Activated naive CD4-positive, alpha-beta T cell treated with anti-CD3 and anti-CD28 coated beads for 36 hours (primary cell): ENCODE results near the gene MUC12. TPM values are rescaled to one million over a fixed set of nuclear protein-coding genes. Genes with fewer than 3 reads are reported as not detected.

Experiments
- CTCF ChIA-PET: fragments of 350-600 bp; sonication (Branson Sonifier 250); formaldehyde crosslinking; loops from one replicate; lab custom pipeline; 2021; ENCODE audit warnings: antibody characterized with exemption; lab: Charles Lee
- DNase-seq: peaks from one replicate; pipeline ENCODE4 v3.0.0-alpha.2; 2020
- H3K27ac Mint-ChIP-seq: one replicate; pipeline ENCODE4 v1.8.0; 2021; ENCODE audit warnings: mild to moderate bottlenecking, mixed read lengths
- H3K27me3 Mint-ChIP-seq: one replicate; pipeline ENCODE4 v1.8.0; 2021; ENCODE audit warnings: low read depth, mixed read lengths
- H3K36me3 Mint-ChIP-seq: one replicate; pipeline ENCODE4 v1.8.0; 2021; ENCODE audit warnings: low read depth, mixed read lengths
- H3K4me1 Mint-ChIP-seq: one replicate; pipeline ENCODE4 v1.8.0; 2021; ENCODE audit warnings: low read depth, mixed read lengths
- H3K4me3 Mint-ChIP-seq: one replicate; pipeline ENCODE4 v1.8.0; 2021; ENCODE audit warnings: mild to moderate bottlenecking, moderate library complexity, mixed read lengths
- H3K9me3 Mint-ChIP-seq: one replicate; pipeline ENCODE4 v1.8.0; 2021; ENCODE audit warnings: mixed read lengths
- intact Hi-C: fragments of 100-400 bp; cut with micrococcal nuclease; formaldehyde crosslinking; loops from one replicate; pipeline ENCODE4 v1.15.1; 2023
- total RNA-seq, 2 experiments: library from RNA; stranded (reverse); gene quantifications; one replicate each; pipeline ENCODE4 v1.2.3, GENCODE V29; 2021

MUC12 gene
- total RNA-seq, 2 experiments from 2014 or later, result not detected

DNA sequence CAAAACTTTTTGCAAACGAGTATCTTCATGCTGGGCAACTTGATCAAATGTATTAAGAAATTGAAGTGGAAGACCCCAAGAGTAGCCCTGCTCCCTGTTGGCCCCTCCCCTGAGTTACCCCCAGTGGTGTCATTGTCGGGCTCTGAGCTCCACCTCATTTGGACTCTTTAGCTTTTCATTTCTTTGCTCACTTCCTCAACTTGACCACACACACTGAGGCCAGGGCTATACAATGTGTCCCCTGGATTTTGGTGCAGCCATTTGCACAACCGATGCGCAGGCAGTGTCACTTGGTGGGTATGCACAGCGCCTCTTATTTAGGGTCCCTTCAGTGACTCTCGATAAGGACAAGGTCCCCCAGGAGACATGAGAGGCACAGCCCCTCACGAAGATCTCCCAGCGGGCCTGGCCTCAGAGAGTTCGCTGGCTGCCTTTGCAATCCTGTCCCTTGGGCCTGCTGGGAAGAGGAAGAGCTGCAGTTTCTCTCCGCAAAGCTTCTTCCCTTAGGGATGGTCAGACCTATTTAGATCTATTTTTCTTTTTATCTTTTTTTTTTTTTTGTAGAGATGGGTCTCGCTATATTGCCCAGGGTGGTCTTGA lies 22.5 kb upstream of the MUC12 start:
- H3K4me1 Mint-ChIP-seq, result no peaks in the 10 kb centered on the region
- CTCF ChIA-PET, result no interaction called here
- intact Hi-C loops, result no loop called here
- no peak overlapping the region for H3K27ac Mint-ChIP-seq
- peaks cover 1% of the 10 kb centered on the region for H3K9me3 Mint-ChIP-seq
- H3K36me3 Mint-ChIP-seq, result no peaks in the 10 kb centered on the region
- DNase-seq, result no peak
- H3K4me3 Mint-ChIP-seq, result no peak overlapping the region
- H3K27me3 Mint-ChIP-seq, result peaks cover 21% of the 10 kb centered on the region

DNA sequence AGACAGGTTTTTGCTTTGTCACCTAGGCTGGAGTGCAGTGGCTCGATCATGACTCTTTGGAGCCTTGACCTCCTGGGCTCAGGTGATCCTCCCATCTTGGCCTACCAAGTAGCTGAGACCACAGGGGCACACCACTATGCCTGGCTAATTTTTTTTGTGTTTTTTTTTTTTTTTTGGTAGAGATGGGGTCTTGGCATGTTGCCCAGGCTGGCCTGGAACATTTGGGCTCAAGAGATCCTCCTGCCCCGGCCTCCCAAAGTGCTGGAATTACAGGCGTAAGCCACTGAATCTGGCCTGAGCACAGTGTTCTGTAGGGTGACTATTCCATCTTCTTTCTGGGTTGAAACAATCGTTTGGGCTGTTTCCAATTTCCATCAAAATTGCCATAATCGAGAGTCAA lies 21.6 kb upstream of the MUC12 start:
- DNase-seq, result no peak
- CTCF ChIA-PET, result no interaction called here
- H3K27me3 Mint-ChIP-seq, result peaks cover 21% of the 10 kb centered on the region
- no peaks in the 10 kb centered on the region for H3K36me3 Mint-ChIP-seq
- H3K4me3 Mint-ChIP-seq, result no peak overlapping the region
- intact Hi-C loops, result no loop called here
- peaks cover 1% of the 10 kb centered on the region for H3K9me3 Mint-ChIP-seq
- no peak overlapping the region for H3K27ac Mint-ChIP-seq
- H3K4me1 Mint-ChIP-seq, result no peaks in the 10 kb centered on the region

DNA sequence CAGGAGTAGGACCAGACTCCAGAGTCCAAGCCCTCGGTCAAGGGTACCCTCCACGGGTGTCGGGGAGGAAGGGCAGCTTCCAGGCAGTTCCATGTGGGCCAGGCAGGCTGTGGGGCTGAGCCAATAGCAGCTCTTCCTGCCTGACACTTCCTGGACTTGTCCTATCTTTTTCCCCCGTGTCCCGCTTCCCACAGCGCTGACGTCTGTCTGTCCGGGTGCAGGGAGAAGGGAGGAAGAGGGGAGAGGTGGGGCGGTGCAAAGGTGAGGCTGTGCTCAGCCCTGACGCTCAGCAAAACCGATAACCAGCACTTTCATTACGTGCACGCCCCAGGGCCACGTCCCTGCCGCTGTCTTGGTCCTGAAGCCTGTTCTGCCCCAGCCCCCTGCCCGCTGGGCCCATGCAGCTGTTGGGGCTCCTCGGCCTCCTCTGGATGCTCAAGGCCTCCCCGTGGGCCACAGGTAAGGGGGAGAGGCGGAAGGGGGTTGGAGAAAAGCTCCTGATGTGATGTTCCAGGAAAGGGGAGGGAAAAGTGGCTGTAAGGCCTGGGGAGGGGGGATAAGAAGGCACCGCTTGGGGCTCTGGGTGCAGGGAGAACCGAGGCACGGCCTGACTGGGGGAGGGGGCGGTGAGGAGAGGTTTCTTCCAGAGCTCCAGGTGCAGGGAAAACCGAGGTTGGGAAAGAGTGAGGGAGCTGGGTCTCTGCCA lies 20.0 kb upstream of the MUC12 start, which contains the start of gene MUC3A:
Gene MUC3A, plus strand, starts transcription at position 308 of the 706 bp plus-strand sequence. Its CDS starts 91 bp downstream, at position 399.
- Mint-ChIP-seq H3K4me3 (no peak within 1 kb of the TSS), H3K4me1 (no peaks in the 10 kb centered on the region), H3K36me3 (no peaks in the 10 kb centered on the region), H3K9me3 (no peaks in the 10 kb centered on the region), H3K27ac (no peak within 1 kb of the TSS), H3K27me3 (peaks cover 18% of the 10 kb centered on the region)
- DNase-seq, result no peak
- CTCF ChIA-PET, result interaction anchor here (0.8 kb wide), 1 partner anchor 23 kb away, joined by 3 read pairs; no protein-coding TSS in a partner anchor
- intact Hi-C loops, result no loop called here

DNA sequence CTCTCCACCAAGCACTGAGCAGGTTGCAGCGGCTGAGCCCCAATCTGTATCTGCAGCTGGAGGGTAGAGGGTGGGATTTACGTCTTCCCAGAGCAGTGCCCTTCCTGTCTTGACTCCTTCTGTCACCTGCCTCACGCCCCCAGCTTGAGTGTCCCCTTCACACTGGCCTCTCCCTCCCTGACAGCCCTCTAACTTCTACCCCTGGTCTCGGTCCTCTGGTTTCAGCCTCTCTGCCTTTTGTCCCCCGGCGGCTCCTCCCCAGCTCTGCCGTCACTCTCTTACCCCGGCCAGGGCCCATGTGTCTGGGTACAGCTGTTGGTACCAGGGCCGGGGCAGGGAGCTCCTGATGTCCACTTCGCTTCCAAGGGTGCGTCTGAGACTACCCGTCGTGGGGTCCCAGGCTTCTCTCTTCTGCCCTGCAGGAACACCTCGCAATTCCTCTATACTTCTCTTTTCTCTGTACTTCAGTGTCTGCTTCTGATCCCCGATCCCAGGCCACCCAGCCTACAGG lies 19.4 kb upstream of the MUC12 start:
- Mint-ChIP-seq H3K36me3 (no peaks in the 10 kb centered on the region), H3K4me3 (no peak overlapping the region), H3K27me3 (peaks cover 15% of the 10 kb centered on the region), H3K27ac (no peak overlapping the region), H3K9me3 (no peaks in the 10 kb centered on the region), H3K4me1 (no peaks in the 10 kb centered on the region)
- CTCF ChIA-PET, result interaction anchor here (0.8 kb wide), 1 partner anchor 22 kb away, joined by 3 read pairs; no protein-coding TSS in a partner anchor
- intact Hi-C loops, result no loop called here
- no peak for DNase-seq

DNA sequence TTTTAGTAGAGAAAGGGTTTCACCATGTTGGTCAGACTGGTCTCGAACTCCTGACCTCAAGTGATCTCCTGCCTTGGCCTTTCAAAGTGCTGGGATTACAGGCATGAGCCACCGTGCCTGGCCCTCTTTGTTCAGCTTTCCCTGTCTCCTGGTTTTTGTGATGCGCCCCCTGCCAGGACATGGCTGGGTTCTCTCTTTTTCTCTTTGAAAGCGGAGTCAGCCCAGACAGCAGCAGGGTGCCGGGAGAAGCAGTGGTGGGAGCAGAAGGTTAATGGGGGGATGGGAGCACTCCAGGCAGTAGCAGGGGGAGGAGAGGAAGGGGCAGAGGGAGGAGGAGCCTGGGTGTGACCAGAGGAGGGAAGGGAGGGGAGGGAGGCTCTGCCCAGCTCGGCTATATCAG lies 18.2 kb upstream of the MUC12 start:
- Mint-ChIP-seq H3K9me3 (no peaks in the 10 kb centered on the region), H3K27ac (no peak overlapping the region), H3K4me3 (no peak overlapping the region), H3K27me3 (peaks cover 12% of the 10 kb centered on the region), H3K36me3 (no peaks in the 10 kb centered on the region), H3K4me1 (no peaks in the 10 kb centered on the region)
- no peak for DNase-seq
- intact Hi-C loops, result no loop called here
- CTCF ChIA-PET, result no interaction called here

DNA sequence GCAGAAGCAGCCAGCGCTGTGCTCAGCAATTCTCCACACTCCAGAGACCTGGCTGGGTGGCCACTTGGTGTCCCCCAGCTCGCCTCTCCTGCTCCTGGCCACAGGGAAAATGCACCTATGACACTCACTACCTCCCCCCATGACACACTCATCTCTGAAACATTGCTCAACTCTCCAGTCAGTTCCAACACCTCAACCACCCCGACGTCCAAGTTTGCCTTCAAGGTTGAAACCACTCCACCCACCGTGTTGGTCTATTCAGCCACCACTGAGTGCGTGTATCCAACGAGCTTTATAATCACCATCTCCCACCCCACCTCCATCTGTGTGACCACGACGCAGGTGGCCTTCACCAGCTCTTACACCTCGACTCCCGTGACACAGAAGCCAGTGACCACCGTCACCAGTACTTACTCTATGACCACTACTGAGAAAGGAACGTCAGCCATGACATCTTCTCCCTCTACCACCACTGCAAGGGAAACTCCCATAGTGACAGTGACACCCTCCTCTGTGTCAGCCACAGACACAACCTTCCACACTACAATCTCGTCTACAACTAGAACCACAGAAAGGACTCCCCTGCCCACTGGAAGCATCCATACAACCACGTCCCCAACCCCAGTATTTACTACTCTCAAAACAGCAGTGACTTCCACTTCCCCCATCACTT lies 17.3 kb upstream of the MUC12 start:
- Mint-ChIP-seq H3K4me3 (no peak overlapping the region), H3K4me1 (no peaks in the 10 kb centered on the region), H3K36me3 (no peaks in the 10 kb centered on the region), H3K27ac (no peak overlapping the region), H3K27me3 (peaks cover 12% of the 10 kb centered on the region), H3K9me3 (no peaks in the 10 kb centered on the region)
- CTCF ChIA-PET, result interaction anchor here (0.6 kb wide), 2 partner anchors 40 to 127 kb away, joined by 3 to 9 read pairs; no protein-coding TSS in a partner anchor
- no peak for DNase-seq
- intact Hi-C loops, result no loop called here

DNA sequence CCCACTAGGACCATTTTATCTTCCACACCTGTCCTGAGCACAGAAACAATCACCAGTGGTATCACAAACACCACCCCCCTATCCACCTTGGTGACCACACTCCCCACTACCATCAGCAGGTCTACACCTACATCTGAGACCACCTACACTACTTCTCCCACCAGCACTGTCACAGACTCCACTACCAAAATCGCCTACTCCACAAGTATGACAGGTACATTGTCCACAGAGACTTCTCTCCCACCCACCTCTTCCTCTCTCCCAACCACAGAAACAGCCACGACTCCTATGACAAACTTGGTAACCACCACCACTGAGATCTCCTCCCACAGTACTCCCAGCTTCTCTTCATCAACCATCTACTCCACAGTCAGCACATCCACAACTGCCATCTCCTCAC lies 16.7 kb upstream of the MUC12 start:
- CTCF ChIA-PET, result interaction anchor here (0.6 kb wide), 2 partner anchors 40 to 127 kb away, joined by 3 to 9 read pairs; no protein-coding TSS in a partner anchor
- peaks cover 12% of the 10 kb centered on the region for H3K27me3 Mint-ChIP-seq
- no peak overlapping the region for H3K4me3 Mint-ChIP-seq
- no peaks in the 10 kb centered on the region for H3K4me1 Mint-ChIP-seq
- H3K27ac Mint-ChIP-seq, result no peak overlapping the region
- no peaks in the 10 kb centered on the region for H3K36me3 Mint-ChIP-seq
- H3K9me3 Mint-ChIP-seq, result no peaks in the 10 kb centered on the region
- intact Hi-C loops, result no loop called here
- DNase-seq, result no peak

DNA sequence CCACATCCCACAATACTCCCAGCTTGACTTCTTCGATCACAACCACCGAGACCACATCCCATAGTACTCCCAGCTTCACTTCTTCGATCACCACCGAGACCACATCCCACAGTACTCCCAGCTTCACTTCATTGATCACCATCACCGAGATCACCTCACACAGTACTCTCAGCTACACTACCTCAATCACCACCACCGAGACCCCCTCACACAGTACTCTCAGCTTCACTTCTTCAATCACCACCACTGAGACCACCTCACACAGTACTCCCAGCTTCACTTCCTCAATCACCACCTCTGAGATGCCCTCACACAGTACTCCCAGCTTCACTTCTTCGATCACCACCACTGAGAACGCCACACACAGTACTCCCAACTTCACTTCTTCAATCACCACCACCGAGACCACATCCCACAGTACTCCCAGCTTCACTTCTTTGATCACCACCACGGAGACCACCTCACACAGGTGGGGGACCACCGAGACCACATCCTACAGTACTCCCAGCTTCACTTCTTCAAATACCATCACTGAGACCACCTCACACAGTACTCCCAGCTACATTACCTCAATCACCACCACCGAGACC lies 11.4 kb upstream of the MUC12 start:
- intact Hi-C loops, result no loop called here
- no peak for DNase-seq
- H3K27me3 Mint-ChIP-seq, result peaks cover 2% of the 10 kb centered on the region
- H3K4me1 Mint-ChIP-seq, result no peaks in the 10 kb centered on the region
- H3K9me3 Mint-ChIP-seq, result no peaks in the 10 kb centered on the region
- CTCF ChIA-PET, result interaction anchor here (0.6 to 1.9 kb wide), 5 partner anchors 17 to 324 kb away, joined by 3 to 6 read pairs (median 4); no protein-coding TSS in a partner anchor
- no peak overlapping the region for H3K4me3 Mint-ChIP-seq
- no peak overlapping the region for H3K27ac Mint-ChIP-seq
- H3K36me3 Mint-ChIP-seq, result no peaks in the 10 kb centered on the region

DNA sequence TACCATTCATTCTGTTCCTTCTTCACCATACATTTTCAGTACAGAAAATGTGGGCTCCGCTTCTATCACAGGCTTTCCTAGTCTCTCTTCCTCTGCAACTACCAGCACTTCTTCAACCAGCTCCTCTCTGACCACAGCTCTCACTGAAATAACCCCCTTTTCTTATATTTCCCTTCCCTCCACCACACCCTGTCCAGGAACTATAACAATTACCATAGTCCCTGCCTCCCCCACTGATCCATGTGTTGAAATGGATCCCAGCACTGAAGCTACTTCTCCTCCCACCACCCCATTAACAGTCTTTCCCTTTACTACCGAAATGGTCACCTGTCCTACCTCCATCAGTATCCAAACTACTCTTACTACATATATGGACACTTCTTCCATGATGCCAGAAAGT lies 9.5 kb upstream of the MUC12 start:
- H3K36me3 Mint-ChIP-seq, result no peaks in the 10 kb centered on the region
- no peak overlapping the region for H3K27ac Mint-ChIP-seq
- no peaks in the 10 kb centered on the region for H3K9me3 Mint-ChIP-seq
- peaks cover 10% of the 10 kb centered on the region for H3K27me3 Mint-ChIP-seq
- no peak for DNase-seq
- CTCF ChIA-PET, result no interaction called here
- H3K4me3 Mint-ChIP-seq, result no peak overlapping the region
- intact Hi-C loops, result no loop called here
- H3K4me1 Mint-ChIP-seq, result no peaks in the 10 kb centered on the region

DNA sequence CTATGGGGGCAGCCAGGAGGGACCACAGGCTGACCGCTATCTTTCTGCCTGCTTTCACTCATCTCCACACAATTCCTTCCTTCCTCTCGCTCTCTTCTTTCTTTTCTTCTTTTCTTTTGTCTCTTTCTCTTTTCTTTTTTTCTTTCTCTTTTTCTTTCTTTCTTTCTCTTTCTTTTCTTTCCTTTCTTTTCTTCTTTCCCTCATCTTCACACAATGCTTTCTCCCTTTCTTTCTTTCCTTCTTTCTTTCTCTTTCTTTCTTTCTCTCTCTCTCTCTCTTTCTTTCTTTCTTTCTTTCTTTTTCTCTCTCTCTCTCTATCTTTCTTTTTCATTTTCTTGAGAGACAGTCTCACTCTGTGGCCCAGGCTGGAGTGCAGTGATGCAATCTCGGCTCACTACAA lies 6.8 kb upstream of the MUC12 start:
- intact Hi-C loops, result no loop called here
- H3K27me3 Mint-ChIP-seq, result peaks cover 32% of the 10 kb centered on the region
- H3K4me1 Mint-ChIP-seq, result peaks cover 18% of the 10 kb centered on the region
- H3K9me3 Mint-ChIP-seq, result no peaks in the 10 kb centered on the region
- H3K36me3 Mint-ChIP-seq, result no peaks in the 10 kb centered on the region
- H3K27ac Mint-ChIP-seq, result no peak overlapping the region
- no peak for DNase-seq
- H3K4me3 Mint-ChIP-seq, result no peak overlapping the region
- CTCF ChIA-PET, result no interaction called here

DNA sequence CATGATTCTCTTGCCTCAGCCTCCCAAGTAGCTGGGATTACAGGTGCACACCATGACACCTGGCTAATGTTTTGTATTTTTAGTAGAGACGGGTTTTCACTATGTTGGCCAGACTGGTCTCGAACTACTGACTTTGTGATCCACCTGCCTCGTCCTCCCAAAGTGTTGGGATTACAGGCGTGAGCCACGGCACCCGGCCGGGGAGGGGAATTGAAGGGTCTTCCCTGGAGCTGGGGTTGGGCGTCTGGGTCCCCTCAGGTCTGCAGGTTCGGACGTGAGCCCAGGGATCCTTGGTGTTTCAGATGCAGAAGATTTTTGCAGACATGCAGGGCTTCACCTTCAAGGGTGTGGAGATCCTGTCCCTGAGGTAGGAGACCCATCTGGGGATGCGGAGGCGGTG lies 6.0 kb upstream of the MUC12 start:
- Mint-ChIP-seq H3K27ac (no peak overlapping the region), H3K36me3 (no peaks in the 10 kb centered on the region), H3K4me1 (peaks cover 18% of the 10 kb centered on the region), H3K9me3 (no peaks in the 10 kb centered on the region), H3K4me3 (no peak overlapping the region), H3K27me3 (peaks cover 41% of the 10 kb centered on the region)
- intact Hi-C loops, result no loop called here
- CTCF ChIA-PET, result no interaction called here
- DNase-seq, result no peak

DNA sequence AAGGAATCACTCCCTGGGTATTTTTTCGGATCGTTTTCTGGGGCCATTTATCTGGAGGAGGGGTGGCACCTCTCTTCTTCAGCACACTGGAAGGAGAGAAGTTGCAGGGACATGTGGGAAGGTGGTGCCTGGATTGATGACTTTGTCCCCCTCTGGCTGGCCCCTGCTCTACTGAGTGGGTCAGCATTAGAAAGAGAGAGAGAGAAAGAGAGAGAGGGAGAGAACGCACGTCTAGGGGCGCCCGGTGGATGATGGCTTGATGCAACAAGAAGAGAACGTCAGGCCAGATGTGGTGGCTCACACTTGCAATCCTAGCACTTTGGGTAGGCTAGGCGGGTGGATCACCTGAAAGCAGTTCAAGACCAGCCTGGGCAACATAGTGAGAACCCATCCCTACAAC lies 5.5 kb upstream of the MUC12 start:
- CTCF ChIA-PET, result no interaction called here
- Mint-ChIP-seq H3K4me3 (no peak overlapping the region), H3K9me3 (no peaks in the 10 kb centered on the region), H3K4me1 (peaks cover 18% of the 10 kb centered on the region), H3K27ac (no peak overlapping the region), H3K36me3 (no peaks in the 10 kb centered on the region), H3K27me3 (peaks cover 45% of the 10 kb centered on the region)
- intact Hi-C loops, result no loop called here
- no peak for DNase-seq
